B cell (primary cell): ENCODE data around the gene SCO2. TPM values are rescaled to one million over a fixed set of nuclear protein-coding genes. Genes with fewer than 3 reads are reported as not detected.

Experiments
- ATAC-seq: fragments of 200-7000 bp; cut with Tn5 transposase; one replicate; pipeline ENCODE4 v1.10.0; 2021; ENCODE audit warnings: low read depth, mild to moderate bottlenecking, moderate number of reproducible peaks, moderate library complexity
- CTCF ChIA-PET: fragments of 350-600 bp; sonication (Branson Sonifier 250); formaldehyde crosslinking; loops from one replicate; lab custom pipeline; 2021; ENCODE audit warnings: antibody characterized with exemption, inconsistent platforms; lab: Charles Lee
- POLR2A ChIA-PET: fragments of 350-600 bp; sonication (Branson Sonifier 250); formaldehyde crosslinking; loops from one replicate; lab custom pipeline; 2021; ENCODE audit warnings: antibody characterized with exemption; lab: Charles Lee
- DNase-seq: peaks from one replicate; pipeline ENCODE4 v3.0.0; 2013
- H2AFZ ChIP-seq: 2 replicates; pipeline ENCODE4 v1.6.1; 2012; ENCODE audit warnings: mild to moderate bottlenecking, low read depth, low read length; ENCODE audit not compliant: insufficient read depth, poor library complexity, severe bottlenecking
- H3K27ac ChIP-seq, 2 donors: 1 replicate in 1 of 2; 2 replicates in 1 of 2; pipeline ENCODE4 v1.5.1; 2012 to 2013; ENCODE audit warnings: low read length in 2 of 2, mild to moderate bottlenecking in 2 of 2, moderate library complexity in 1 of 2
- H3K27me3 ChIP-seq, 4 experiments: fragments of 200-600 bp in 1 of 4; sonication (generic) in 1 of 4; replicated peaks in 1 of 4; 1 replicate in 2 of 4; 2 replicates in 2 of 4; pipeline versions ENCODE4 v1.6.1 to v1.7.0; 2013 to 2016; ENCODE audit warnings: low read length in 3 of 4, mild to moderate bottlenecking in 2 of 4, mixed read lengths in 1 of 4, moderate library complexity in 1 of 4; ENCODE audit not compliant: insufficient read depth in 4 of 4, control insufficient read depth in 3 of 4; ENCODE audit errors: control extremely low read depth in 1 of 4
- H3K36me3 ChIP-seq, 2 experiments: replicated peaks in 1 of 2; 1 replicate in 1 of 2; 2 replicates in 1 of 2; pipeline versions ENCODE4 v1.6.1 to v1.7.1; 2013; ENCODE audit warnings: low read length in 1 of 2; ENCODE audit not compliant: insufficient read depth in 2 of 2, control insufficient read depth in 1 of 2; ENCODE audit errors: control extremely low read depth in 1 of 2, extremely low read depth in 1 of 2
- H3K4me1 ChIP-seq, 2 donors: fragments of 200-600 bp in 1 of 2; sonication (generic) in 1 of 2; 1 replicate in 1 of 2; 2 replicates in 1 of 2; pipeline versions ENCODE4 v1.5.1 to v1.6.1; 2013 to 2017; ENCODE audit warnings: low read length in 2 of 2; ENCODE audit not compliant: control insufficient read depth in 2 of 2, insufficient read depth in 2 of 2
- H3K4me2 ChIP-seq: replicated peaks from 2 replicates; pipeline ENCODE3; 2012; ENCODE audit warnings: mild to moderate bottlenecking, low read depth, low read length; ENCODE audit not compliant: poor library complexity, severe bottlenecking
- H3K4me3 ChIP-seq, 5 experiments: fragments of 200-600 bp in 1 of 5; sonication (generic) in 1 of 5; 1 replicate in 3 of 5; 2 replicates in 2 of 5; pipeline versions ENCODE4 v1.5.1 to v1.7.0; 2011 to 2016; ENCODE audit warnings: low read length in 4 of 5, mild to moderate bottlenecking in 4 of 5, low read depth in 2 of 5, control low read depth in 1 of 5, moderate library complexity in 1 of 5; ENCODE audit not compliant: insufficient read depth in 1 of 5; ENCODE audit errors: control extremely low read depth in 1 of 5, extremely low read depth in 1 of 5
- H3K79me2 ChIP-seq: fragments of 200-600 bp; sonication (generic); one replicate; pipeline ENCODE4 v1.6.0; 2016; ENCODE audit warnings: low read length; ENCODE audit not compliant: control insufficient read depth, insufficient read depth
- H3K9ac ChIP-seq: fragments of 200-600 bp; sonication (generic); 2 replicates; pipeline ENCODE4 v1.6.1; 2017; ENCODE audit warnings: mild to moderate bottlenecking, low read length, moderate library complexity
- H3K9me3 ChIP-seq, 3 donors: one replicate each; pipeline versions ENCODE4 v1.6.1 to v1.7.1; 2013; ENCODE audit warnings: low read length in 2 of 3; ENCODE audit not compliant: control insufficient read depth in 2 of 3, insufficient read depth in 1 of 3; ENCODE audit errors: control extremely low read depth in 1 of 3
- H4K20me1 ChIP-seq: 2 replicates; pipeline ENCODE4 v1.6.0; 2012; ENCODE audit warnings: mild to moderate bottlenecking, low read length; ENCODE audit not compliant: insufficient read depth, control insufficient read depth, poor library complexity, severe bottlenecking
- H3K27ac Mint-ChIP-seq: one replicate; pipeline ENCODE4 v1.8.0; 2021; ENCODE audit warnings: mixed read lengths
- H3K27me3 Mint-ChIP-seq: one replicate; pipeline ENCODE4 v1.8.0; 2021; ENCODE audit warnings: mixed read lengths
- H3K4me1 Mint-ChIP-seq: one replicate; pipeline ENCODE4 v1.8.0; 2021; ENCODE audit warnings: mixed read lengths
- H3K4me3 Mint-ChIP-seq: one replicate; pipeline ENCODE4 v1.8.0; 2021; ENCODE audit warnings: mixed read lengths
- H3K9me3 Mint-ChIP-seq: one replicate; pipeline ENCODE4 v1.8.0; 2022; ENCODE audit warnings: mixed read lengths; ENCODE audit not compliant: insufficient read depth
- EZH2 ChIP-seq: IDR thresholded peaks from 2 replicates; pipeline ENCODE4 v1.6.1; 2012; ENCODE audit warnings: borderline replicate concordance, low read depth, mild to moderate bottlenecking, moderate library complexity, low read length; ENCODE audit not compliant: insufficient read depth, poor library complexity, severe bottlenecking
- WGBS: methylation state at CpG from one replicate; pipeline ENCODE4 v1.1.5; 2013; ENCODE audit warnings: missing lambda C conversion rate; ENCODE audit not compliant: insufficient coverage; 5-methylcytosine and 5-hydroxymethylcytosine counted together
- intact Hi-C: fragments of 100-400 bp; cut with micrococcal nuclease; formaldehyde crosslinking; loops from one replicate; pipeline ENCODE4 v1.10.0; 2022
- polyA plus RNA-seq: library from polyadenylated mRNA; depleted of rRNA; stranded (reverse); fragments of >200 nt; gene quantifications from 2 replicates; pipeline ENCODE4 v1.2.3, GENCODE V29; 2012
- total RNA-seq, 2 donors: library from RNA; stranded (reverse); fragments of 120-200 nt in 1 of 2; gene quantifications; 1 replicate in 1 of 2; 2 replicates in 1 of 2; pipeline versions ENCODE4 v1.2.3 to v1.2.4, GENCODE V29; 2013 to 2022
- TF ChIP-seq, protein P1 (sequence below): fragments of 200-600 bp; IDR thresholded peaks from one replicate; pipeline ENCODE4 v1.8.0; 2022; ENCODE audit warnings: antibody characterized with exemption, mild to moderate bottlenecking

The SCO2 gene
- total and polyA plus RNA-seq, 2 donors (not counting 1 experiment from before 2014, with no cell fraction given): 1.1 to 14.2 TPM

DNA sequence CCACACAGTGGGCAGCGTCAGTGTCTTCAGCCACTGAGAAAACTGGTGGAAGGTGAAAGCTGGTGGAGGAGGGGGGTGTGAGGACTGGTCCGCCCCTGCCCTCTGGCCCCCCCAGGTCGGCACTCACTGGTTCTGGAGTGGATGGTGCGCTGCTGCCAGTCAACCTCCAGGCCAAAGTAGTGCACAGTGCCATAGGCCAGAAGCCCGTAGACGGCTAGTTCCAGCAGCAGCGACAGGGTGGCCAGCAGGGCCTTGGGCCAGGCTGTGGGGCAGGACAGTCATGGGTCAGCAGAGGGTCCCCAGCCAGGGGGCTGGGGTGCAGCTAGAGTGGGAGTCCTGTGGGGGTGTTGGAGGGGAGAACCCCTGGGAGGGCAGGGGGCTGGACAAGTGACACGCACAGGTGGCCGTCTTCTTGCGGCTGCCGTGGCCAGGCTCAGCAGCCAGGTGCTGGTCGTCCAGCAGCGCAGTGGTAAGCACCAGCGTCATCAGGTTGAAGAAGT, 20.1 kb downstream of the SCO2 start:
- Histone ChIP-seq H3K9ac (no peak overlapping the region), H3K36me3 (peaks cover 0 to 32% of the 10 kb centered on the region in 2 experiments), H3K27me3 (no peaks in the 10 kb centered on the region), H3K4me2 (no peak overlapping the region), H3K79me2 (peaks cover 43% of the 10 kb centered on the region), H3K4me1 (peaks cover 19 to 29% of the 10 kb centered on the region in 2 donors), H3K9me3 (no peaks in the 10 kb centered on the region), H2AFZ (no peak overlapping the region), H3K27ac (no peak overlapping the region), H3K4me3 (no peak overlapping the region), H4K20me1 (peaks cover 30% of the 10 kb centered on the region)
- Mint-ChIP-seq H3K4me3 (no peak overlapping the region), H3K9me3 (no peaks in the 10 kb centered on the region), H3K4me1 (peaks cover 27% of the 10 kb centered on the region), H3K27me3 (no peaks in the 10 kb centered on the region), H3K27ac (peak overlapping the region; percentile 32)
- intact Hi-C loops: loop anchor here (5.0 kb wide), 1 partner anchor 163 kb away; the partner anchor contains the start of gene PPP6R2
- ATAC-seq: no peak
- ChIA-PET CTCF (interaction anchor here (0.9 to 5.8 kb wide), 2 partner anchors 20 to 79 kb away, joined by 5 to 71 read pairs; partner anchors contain the start of gene SCO2), POLR2A (no interaction called here)
- WGBS: 97% methylated on average over 10 of the region's 14 CpGs
- TF ChIP-seq, protein P1, sequence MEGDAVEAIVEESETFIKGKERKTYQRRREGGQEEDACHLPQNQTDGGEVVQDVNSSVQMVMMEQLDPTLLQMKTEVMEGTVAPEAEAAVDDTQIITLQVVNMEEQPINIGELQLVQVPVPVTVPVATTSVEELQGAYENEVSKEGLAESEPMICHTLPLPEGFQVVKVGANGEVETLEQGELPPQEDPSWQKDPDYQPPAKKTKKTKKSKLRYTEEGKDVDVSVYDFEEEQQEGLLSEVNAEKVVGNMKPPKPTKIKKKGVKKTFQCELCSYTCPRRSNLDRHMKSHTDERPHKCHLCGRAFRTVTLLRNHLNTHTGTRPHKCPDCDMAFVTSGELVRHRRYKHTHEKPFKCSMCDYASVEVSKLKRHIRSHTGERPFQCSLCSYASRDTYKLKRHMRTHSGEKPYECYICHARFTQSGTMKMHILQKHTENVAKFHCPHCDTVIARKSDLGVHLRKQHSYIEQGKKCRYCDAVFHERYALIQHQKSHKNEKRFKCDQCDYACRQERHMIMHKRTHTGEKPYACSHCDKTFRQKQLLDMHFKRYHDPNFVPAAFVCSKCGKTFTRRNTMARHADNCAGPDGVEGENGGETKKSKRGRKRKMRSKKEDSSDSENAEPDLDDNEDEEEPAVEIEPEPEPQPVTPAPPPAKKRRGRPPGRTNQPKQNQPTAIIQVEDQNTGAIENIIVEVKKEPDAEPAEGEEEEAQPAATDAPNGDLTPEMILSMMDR: no peak
- no peak for TF ChIP-seq EZH2
- DNase-seq: peak; percentile 22
